Activated T-helper 1 cell treated with anti-CD3 and anti-CD28 coated beads, Interleukin-12 subunit alpha, Interleukin-12 subunit beta, Interleukin-2, Interleukin-4 antibody, amounts not matched to agents 30 ng/mL and 10 ng/mL and 1 ng/mL, durations not matched to agents 14 hours and 24 hours and 36 hours (primary cell): Measurements from ENCODE around the gene KSR2. TPM values are rescaled to one million over a fixed set of nuclear protein-coding genes. Genes with fewer than 3 reads are reported as not detected.

ENCODE experiments used
- DNase-seq: peaks from one replicate; pipeline ENCODE4 v3.0.0; 2021; ENCODE audit warnings: low spot score
- H3K27ac Mint-ChIP-seq: one replicate; pipeline ENCODE4 v1.8.0; 2021; ENCODE audit warnings: mild to moderate bottlenecking, mixed read lengths
- H3K27me3 Mint-ChIP-seq: one replicate; pipeline ENCODE4 v1.8.0; 2022; ENCODE audit warnings: mild to moderate bottlenecking, moderate library complexity, mixed read lengths; ENCODE audit not compliant: insufficient read depth
- H3K36me3 Mint-ChIP-seq: one replicate; pipeline ENCODE4 v1.8.0; 2021; ENCODE audit warnings: low read depth, mixed read lengths
- H3K4me1 Mint-ChIP-seq: one replicate; pipeline ENCODE4 v1.8.0; 2021; ENCODE audit warnings: low read depth, mixed read lengths
- H3K4me3 Mint-ChIP-seq: one replicate; pipeline ENCODE4 v1.8.0; 2021; ENCODE audit warnings: mild to moderate bottlenecking, moderate library complexity, mixed read lengths
- H3K9me3 Mint-ChIP-seq: one replicate; pipeline ENCODE4 v1.8.0; 2021; ENCODE audit warnings: mixed read lengths
- intact Hi-C: fragments of 100-400 bp; cut with micrococcal nuclease; formaldehyde crosslinking; loops from one replicate; pipeline ENCODE4 v1.15.1; 2024
- total RNA-seq: library from RNA; stranded (reverse); gene quantifications from 2 replicates; pipeline ENCODE4 v1.2.3, GENCODE V29; 2022

The KSR2 gene
- total RNA-seq, 1 donor from 2014 or later: 0.08 TPM

DNA sequence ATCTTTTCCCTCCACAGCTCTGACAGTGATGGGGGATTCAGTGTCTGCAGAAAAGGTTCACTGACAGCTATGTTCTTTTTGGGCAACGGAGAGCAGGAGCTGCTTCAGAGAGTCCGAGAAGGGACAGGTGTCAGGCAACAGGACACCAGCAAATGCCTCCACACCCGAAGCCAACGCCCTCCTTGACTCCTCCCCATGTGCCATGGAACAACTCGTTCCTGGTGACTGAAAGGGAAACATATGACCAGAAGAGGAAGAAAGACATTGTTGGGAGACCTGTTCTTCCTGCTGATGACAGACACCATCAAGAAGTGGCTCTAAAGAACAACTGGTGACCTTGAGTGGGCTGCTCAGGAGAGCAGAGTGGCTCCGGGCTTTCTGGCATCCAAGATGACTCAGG lies 435.1 kb downstream of the KSR2 start:
- Mint-ChIP-seq H3K36me3 (no peaks in the 10 kb centered on the region), H3K4me1 (no peaks in the 10 kb centered on the region), H3K27ac (no peak overlapping the region), H3K27me3 (no peaks in the 10 kb centered on the region), H3K9me3 (no peaks in the 10 kb centered on the region), H3K4me3 (no peak overlapping the region)
- DNase-seq: no peak
- intact Hi-C loops: no loop called here

DNA sequence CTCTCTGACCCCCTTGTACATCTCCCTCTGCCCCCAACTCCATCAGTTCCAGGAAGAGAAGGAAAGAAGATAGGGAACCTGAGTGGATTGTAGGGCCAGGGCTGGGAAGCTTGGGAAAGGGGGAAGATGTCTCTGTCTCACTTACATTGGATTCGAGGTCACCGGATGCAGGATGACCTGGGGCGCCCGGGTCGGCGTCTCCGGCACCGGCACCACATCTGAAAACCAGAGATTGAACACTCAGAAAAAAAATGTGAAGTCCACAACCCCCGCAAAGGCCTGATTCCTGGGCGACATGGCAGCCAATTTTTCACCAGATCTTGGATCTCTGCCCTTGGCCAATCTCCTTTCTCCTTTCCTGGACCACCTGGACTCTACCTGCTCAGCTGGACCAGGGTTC lies 438.0 kb downstream of the KSR2 start:
- Mint-ChIP-seq H3K27ac (no peak overlapping the region), H3K36me3 (no peaks in the 10 kb centered on the region), H3K4me3 (no peak overlapping the region), H3K27me3 (no peaks in the 10 kb centered on the region), H3K9me3 (no peaks in the 10 kb centered on the region), H3K4me1 (no peaks in the 10 kb centered on the region)
- no peak for DNase-seq
- intact Hi-C loops: no loop called here

DNA sequence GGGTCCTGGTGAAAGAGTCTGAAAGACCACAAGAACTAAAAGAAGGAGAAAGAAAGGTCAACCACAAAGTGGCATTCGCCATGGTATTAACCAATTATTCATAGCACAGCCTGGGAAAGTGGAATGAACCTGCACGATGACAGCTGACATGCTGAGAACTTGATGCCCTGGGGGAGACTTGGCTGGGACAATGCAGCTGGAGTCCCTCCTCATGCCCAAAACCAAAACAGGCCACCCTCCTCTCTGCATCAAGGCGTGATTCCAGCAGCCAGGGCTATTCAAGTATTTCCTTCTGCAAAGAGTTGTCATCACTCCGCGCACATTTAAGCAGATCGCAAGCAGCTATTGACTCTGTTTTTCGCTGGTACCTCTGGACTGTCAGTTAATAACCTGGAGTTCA lies 440.3 kb downstream of the KSR2 start:
- Mint-ChIP-seq H3K4me1 (no peaks in the 10 kb centered on the region), H3K36me3 (no peaks in the 10 kb centered on the region), H3K27ac (no peak overlapping the region), H3K27me3 (no peaks in the 10 kb centered on the region), H3K9me3 (no peaks in the 10 kb centered on the region), H3K4me3 (no peak overlapping the region)
- no peak for DNase-seq
- intact Hi-C loops: no loop called here

- no peak for DNase-seq
- no peaks in the 10 kb centered on the region for H3K4me1 Mint-ChIP-seq
- H3K27ac Mint-ChIP-seq: no peak overlapping the region
- no peaks in the 10 kb centered on the region for H3K27me3 Mint-ChIP-seq
- intact Hi-C loops: no loop called here
- H3K9me3 Mint-ChIP-seq: no peaks in the 10 kb centered on the region
- no peak overlapping the region for H3K4me3 Mint-ChIP-seq
- no peaks in the 10 kb centered on the region for H3K36me3 Mint-ChIP-seq
Observed at GRCh38 chr12:117527479-117527855, 441.3 kb downstream of the KSR2 start.

- Mint-ChIP-seq H3K9me3 (no peaks in the 10 kb centered on the region), H3K4me1 (no peaks in the 10 kb centered on the region), H3K36me3 (no peaks in the 10 kb centered on the region), H3K27me3 (no peaks in the 10 kb centered on the region), H3K4me3 (no peak overlapping the region), H3K27ac (no peak overlapping the region)
- intact Hi-C loops: no loop called here
- DNase-seq: no peak
Observed at GRCh38 chr12:117526757-117527478, 441.9 kb downstream of the KSR2 start.

- H3K27ac Mint-ChIP-seq: no peak overlapping the region
- no peak overlapping the region for H3K4me3 Mint-ChIP-seq
- intact Hi-C loops: no loop called here
- no peaks in the 10 kb centered on the region for H3K36me3 Mint-ChIP-seq
- no peaks in the 10 kb centered on the region for H3K4me1 Mint-ChIP-seq
- no peaks in the 10 kb centered on the region for H3K9me3 Mint-ChIP-seq
- no peaks in the 10 kb centered on the region for H3K27me3 Mint-ChIP-seq
- no peak for DNase-seq
Observed at GRCh38 chr12:117525766-117526165, 443.0 kb downstream of the KSR2 start.

- no peaks in the 10 kb centered on the region for H3K27me3 Mint-ChIP-seq
- H3K4me3 Mint-ChIP-seq: no peak overlapping the region
- no peak overlapping the region for H3K27ac Mint-ChIP-seq
- no peaks in the 10 kb centered on the region for H3K4me1 Mint-ChIP-seq
- DNase-seq: no peak
- H3K9me3 Mint-ChIP-seq: no peaks in the 10 kb centered on the region
- intact Hi-C loops: no loop called here
- H3K36me3 Mint-ChIP-seq: no peaks in the 10 kb centered on the region
Observed at GRCh38 chr12:117524806-117525205, 444.0 kb downstream of the KSR2 start.

GRCh38 chr12:117523971-117524370 lies 444.8 kb downstream of the KSR2 start:
- DNase-seq: no peak
- H3K4me1 Mint-ChIP-seq: no peaks in the 10 kb centered on the region
- no peak overlapping the region for H3K27ac Mint-ChIP-seq
- no peaks in the 10 kb centered on the region for H3K36me3 Mint-ChIP-seq
- no peak overlapping the region for H3K4me3 Mint-ChIP-seq
- no peaks in the 10 kb centered on the region for H3K27me3 Mint-ChIP-seq
- H3K9me3 Mint-ChIP-seq: no peaks in the 10 kb centered on the region
- intact Hi-C loops: no loop called here

DNA sequence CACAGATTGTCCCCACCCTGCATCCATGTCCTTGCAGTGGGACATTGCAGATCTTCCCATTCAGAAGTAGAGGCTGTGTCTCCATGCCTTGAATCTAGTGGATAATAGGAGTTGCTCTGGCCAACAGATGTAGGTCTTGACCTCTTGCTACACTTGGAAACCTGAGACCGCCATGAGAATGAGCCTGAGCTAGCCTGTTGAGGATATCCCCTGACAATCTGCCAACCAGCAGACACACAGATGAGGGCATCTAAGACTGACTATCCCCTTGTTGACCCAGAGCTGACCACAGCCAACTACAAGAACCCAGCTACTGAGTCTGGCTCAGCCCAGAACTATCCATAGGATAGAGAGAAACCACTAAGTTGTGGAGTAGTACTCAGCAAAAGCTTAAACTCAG lies 446.2 kb downstream of the KSR2 start:
- intact Hi-C loops: no loop called here
- Mint-ChIP-seq H3K27me3 (no peaks in the 10 kb centered on the region), H3K27ac (no peak overlapping the region), H3K4me1 (no peaks in the 10 kb centered on the region), H3K9me3 (no peaks in the 10 kb centered on the region), H3K36me3 (no peaks in the 10 kb centered on the region), H3K4me3 (no peak overlapping the region)
- DNase-seq: no peak

DNA sequence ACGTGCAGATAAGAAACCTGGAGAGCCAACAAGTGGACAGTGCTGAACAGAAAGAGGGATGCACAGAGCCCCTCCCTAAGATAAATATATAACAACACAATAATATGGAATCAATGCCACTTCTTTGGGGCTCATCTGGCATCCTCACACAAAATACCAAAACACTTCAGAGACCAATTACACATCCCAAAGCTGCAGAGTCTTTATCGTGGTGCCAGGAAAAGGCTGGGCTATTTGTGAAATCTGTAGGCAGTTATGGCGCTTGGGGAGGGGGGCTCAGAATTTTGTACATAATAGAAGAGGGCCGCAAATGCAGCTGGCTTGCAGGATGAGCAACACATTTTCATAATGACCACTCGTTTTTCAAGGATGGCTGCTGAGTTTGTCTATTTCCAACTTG lies 446.9 kb downstream of the KSR2 start:
- H3K4me3 Mint-ChIP-seq: no peak overlapping the region
- H3K4me1 Mint-ChIP-seq: no peaks in the 10 kb centered on the region
- no peaks in the 10 kb centered on the region for H3K36me3 Mint-ChIP-seq
- no peak for DNase-seq
- intact Hi-C loops: no loop called here
- no peaks in the 10 kb centered on the region for H3K27me3 Mint-ChIP-seq
- no peak overlapping the region for H3K27ac Mint-ChIP-seq
- H3K9me3 Mint-ChIP-seq: no peaks in the 10 kb centered on the region

- Mint-ChIP-seq H3K4me3 (no peak overlapping the region), H3K27me3 (no peaks in the 10 kb centered on the region), H3K36me3 (no peaks in the 10 kb centered on the region), H3K9me3 (no peaks in the 10 kb centered on the region), H3K4me1 (no peaks in the 10 kb centered on the region), H3K27ac (no peak overlapping the region)
- intact Hi-C loops: no loop called here
- no peak for DNase-seq
Observed at GRCh38 chr12:117521346-117521745, 447.4 kb downstream of the KSR2 start.

GRCh38 chr12:117518594-117519270 lies 450.1 kb downstream of the KSR2 start:
- H3K9me3 Mint-ChIP-seq: no peaks in the 10 kb centered on the region
- H3K27ac Mint-ChIP-seq: no peak overlapping the region
- no peak overlapping the region for H3K4me3 Mint-ChIP-seq
- H3K36me3 Mint-ChIP-seq: no peaks in the 10 kb centered on the region
- DNase-seq: no peak
- intact Hi-C loops: no loop called here
- no peaks in the 10 kb centered on the region for H3K4me1 Mint-ChIP-seq
- no peaks in the 10 kb centered on the region for H3K27me3 Mint-ChIP-seq

- no peak for DNase-seq
- no peak overlapping the region for H3K27ac Mint-ChIP-seq
- intact Hi-C loops: no loop called here
- H3K9me3 Mint-ChIP-seq: no peaks in the 10 kb centered on the region
- no peak overlapping the region for H3K4me3 Mint-ChIP-seq
- H3K36me3 Mint-ChIP-seq: no peaks in the 10 kb centered on the region
- no peaks in the 10 kb centered on the region for H3K27me3 Mint-ChIP-seq
- H3K4me1 Mint-ChIP-seq: no peaks in the 10 kb centered on the region
Observed at GRCh38 chr12:117517219-117517739, 451.5 kb downstream of the KSR2 start.
